ENCODE measurements around the gene CERT1. TPM values are rescaled to one million over a fixed set of nuclear protein-coding genes. Genes with fewer than 3 reads are reported as not detected.

Gene CERT1
- total RNA-seq, 6 experiments from 2014 or later, result 19.4 to 28.3 (median 22.4) TPM

DNA sequence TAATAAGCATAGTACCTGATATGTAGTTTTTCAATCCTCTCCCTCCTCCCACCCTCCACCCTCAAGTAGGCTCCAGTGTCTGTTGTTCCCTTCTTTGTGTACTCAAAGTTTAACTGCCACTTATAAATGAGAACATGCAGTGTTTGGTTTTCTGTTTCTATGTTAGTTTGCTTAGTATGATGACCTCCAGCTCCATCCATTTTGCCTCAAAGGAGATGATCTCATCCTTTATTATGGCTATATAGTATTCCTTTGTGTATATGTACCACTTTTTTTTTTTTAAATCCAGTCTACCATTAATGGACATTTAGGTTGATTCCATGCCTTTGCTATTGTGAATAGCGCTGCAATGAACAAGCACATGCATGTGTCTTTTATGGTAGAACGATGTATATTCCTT lies 20.8 kb upstream of the CERT1 start:
- TF ChIP-seq, protein P1, sequence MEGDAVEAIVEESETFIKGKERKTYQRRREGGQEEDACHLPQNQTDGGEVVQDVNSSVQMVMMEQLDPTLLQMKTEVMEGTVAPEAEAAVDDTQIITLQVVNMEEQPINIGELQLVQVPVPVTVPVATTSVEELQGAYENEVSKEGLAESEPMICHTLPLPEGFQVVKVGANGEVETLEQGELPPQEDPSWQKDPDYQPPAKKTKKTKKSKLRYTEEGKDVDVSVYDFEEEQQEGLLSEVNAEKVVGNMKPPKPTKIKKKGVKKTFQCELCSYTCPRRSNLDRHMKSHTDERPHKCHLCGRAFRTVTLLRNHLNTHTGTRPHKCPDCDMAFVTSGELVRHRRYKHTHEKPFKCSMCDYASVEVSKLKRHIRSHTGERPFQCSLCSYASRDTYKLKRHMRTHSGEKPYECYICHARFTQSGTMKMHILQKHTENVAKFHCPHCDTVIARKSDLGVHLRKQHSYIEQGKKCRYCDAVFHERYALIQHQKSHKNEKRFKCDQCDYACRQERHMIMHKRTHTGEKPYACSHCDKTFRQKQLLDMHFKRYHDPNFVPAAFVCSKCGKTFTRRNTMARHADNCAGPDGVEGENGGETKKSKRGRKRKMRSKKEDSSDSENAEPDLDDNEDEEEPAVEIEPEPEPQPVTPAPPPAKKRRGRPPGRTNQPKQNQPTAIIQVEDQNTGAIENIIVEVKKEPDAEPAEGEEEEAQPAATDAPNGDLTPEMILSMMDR (IDR thresholded peaks at IDR 0.05), result no peak
- no peaks in the 10 kb centered on the region for H3K27me3 Mint-ChIP-seq (ENCODE audit: insufficient read depth)
- peaks cover 33% of the 10 kb centered on the region for H3K9me3 Mint-ChIP-seq
- peaks cover 55% of the 10 kb centered on the region for H3K4me1 Mint-ChIP-seq (ENCODE audit: low read depth)
- no peak overlapping the region for H3K27ac Mint-ChIP-seq
- H3K4me3 Mint-ChIP-seq, result no peak overlapping the region
- no peak for DNase-seq
- H3K36me3 Mint-ChIP-seq (ENCODE audit: low read depth), result peaks cover 44% of the 10 kb centered on the region

DNA sequence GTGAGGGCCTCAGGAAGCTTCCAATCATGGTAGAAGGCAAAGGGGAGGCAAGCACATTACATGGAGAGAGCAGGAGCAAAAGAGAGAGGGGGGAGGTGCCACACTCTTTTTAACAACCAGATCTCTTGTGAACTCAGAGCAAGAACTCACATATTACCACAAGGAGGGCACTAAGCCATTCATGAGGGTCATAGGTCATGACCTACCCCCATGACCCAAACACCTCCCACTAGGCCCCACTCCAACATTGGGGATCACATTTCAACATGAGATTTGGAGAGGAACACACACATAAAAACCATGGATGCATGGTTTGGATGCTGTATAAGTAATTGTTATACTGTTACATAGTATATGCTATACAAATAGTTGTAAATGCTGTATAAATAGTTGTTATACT lies 17.8 kb upstream of the CERT1 start:
- Mint-ChIP-seq H3K27ac (no peak overlapping the region), H3K9me3 (peaks cover 23% of the 10 kb centered on the region), H3K4me1 (ENCODE audit: low read depth) (peaks cover 40% of the 10 kb centered on the region), H3K4me3 (no peak overlapping the region), H3K27me3 (ENCODE audit: insufficient read depth) (no peaks in the 10 kb centered on the region), H3K36me3 (ENCODE audit: low read depth) (peaks cover 26% of the 10 kb centered on the region)
- DNase-seq, result no peak
- TF ChIP-seq, protein P1 (IDR thresholded peaks at IDR 0.05), result no peak

DNA sequence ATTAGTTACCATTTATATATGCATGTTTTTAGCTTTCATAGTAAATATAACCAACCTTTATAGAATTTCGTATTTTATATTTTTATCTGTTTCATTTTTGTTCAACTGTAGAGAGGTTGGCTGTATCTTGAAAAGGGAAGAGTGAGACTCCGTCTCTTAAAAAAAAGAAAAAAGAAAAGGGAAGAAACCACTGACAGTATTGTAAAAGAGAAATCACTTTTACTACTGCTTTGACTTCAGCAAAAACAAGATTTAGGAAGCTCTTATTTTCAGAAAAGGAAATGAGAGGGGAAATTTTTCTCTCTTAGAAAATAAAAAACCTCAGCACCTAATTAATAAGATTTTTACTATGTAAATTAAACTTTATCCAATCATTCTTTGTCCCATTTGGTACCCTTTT lies 14.6 kb upstream of the CERT1 start:
- Mint-ChIP-seq H3K27ac (no peak overlapping the region), H3K9me3 (peaks cover 8% of the 10 kb centered on the region), H3K27me3 (ENCODE audit: insufficient read depth) (no peaks in the 10 kb centered on the region), H3K4me3 (no peak overlapping the region), H3K4me1 (ENCODE audit: low read depth) (peaks cover 48% of the 10 kb centered on the region), H3K36me3 (ENCODE audit: low read depth) (peaks cover 18% of the 10 kb centered on the region)
- TF ChIP-seq, protein P1 (IDR thresholded peaks at IDR 0.05), result no peak
- no peak for DNase-seq

GRCh38 chr5:75525344-75525743 lies 13.9 kb upstream of the CERT1 start:
- TF ChIP-seq, protein P1 (IDR thresholded peaks at IDR 0.05), result no peak

DNA sequence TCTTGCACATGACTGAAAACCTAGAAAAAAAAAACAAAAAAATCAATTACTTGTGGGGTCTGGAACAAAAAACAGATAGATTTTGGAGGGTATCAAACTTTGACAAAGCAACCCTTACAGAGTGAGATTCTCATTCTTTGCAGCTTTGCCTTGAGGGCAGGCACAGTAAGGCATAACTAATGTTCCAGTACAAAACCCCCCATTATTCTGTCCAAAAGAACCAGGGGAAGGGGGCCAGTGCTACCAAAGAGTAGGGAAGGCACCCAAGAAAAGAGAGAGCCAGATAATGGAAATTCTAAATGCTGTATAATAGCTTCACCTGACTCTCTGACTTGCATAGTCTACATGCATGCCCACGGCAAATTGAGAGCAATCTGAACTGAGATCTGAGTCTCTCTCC lies 13.2 kb upstream of the CERT1 start:
- no peak for DNase-seq
- Mint-ChIP-seq H3K9me3 (peaks cover 13% of the 10 kb centered on the region), H3K27ac (no peak overlapping the region; the same call in 1 of the 2 replicates), H3K27me3 (ENCODE audit: insufficient read depth) (no peaks in the 10 kb centered on the region), H3K4me1 (ENCODE audit: low read depth) (peaks cover 58% of the 10 kb centered on the region), H3K4me3 (no peak overlapping the region), H3K36me3 (ENCODE audit: low read depth) (peaks cover 32% of the 10 kb centered on the region)
- TF ChIP-seq, protein P1 (IDR thresholded peaks at IDR 0.05), result no peak

More at GRCh38 chr5:75525344-75525743, 13.9 kb upstream of the CERT1 start:
- Mint-ChIP-seq H3K36me3 (ENCODE audit: low read depth) (peaks cover 25% of the 10 kb centered on the region), H3K4me1 (ENCODE audit: low read depth) (peaks cover 53% of the 10 kb centered on the region), H3K4me3 (no peak overlapping the region), H3K9me3 (peaks cover 13% of the 10 kb centered on the region), H3K27me3 (ENCODE audit: insufficient read depth) (no peaks in the 10 kb centered on the region), H3K27ac (no peak overlapping the region)
- DNase-seq, result no peak

DNA sequence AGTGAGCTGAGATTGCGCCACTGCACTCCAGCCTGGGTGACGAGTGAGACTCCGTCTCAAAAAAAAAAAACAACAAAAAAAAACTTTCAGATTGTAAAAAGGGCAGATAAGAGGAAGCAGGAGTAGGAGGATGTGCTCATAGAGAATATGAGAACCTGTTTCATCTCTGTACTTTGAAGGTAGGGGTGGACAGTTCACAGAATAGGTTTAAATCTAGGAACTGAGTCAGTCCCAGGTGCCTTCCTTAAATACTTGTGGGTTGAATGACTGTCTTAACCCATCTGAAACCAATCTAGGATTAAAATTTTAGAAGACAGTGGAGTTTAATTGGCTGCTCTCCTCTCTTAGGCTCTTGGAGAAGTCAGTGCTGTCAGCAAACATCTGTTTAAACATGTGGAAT lies 12.6 kb upstream of the CERT1 start:
- no peak for DNase-seq
- H3K4me1 Mint-ChIP-seq (ENCODE audit: low read depth), result peaks cover 60% of the 10 kb centered on the region
- H3K4me3 Mint-ChIP-seq, result no peak overlapping the region; the same call in 1 of the 2 replicates
- peaks cover 34% of the 10 kb centered on the region for H3K36me3 Mint-ChIP-seq (ENCODE audit: low read depth)
- H3K9me3 Mint-ChIP-seq, result peaks cover 13% of the 10 kb centered on the region
- H3K27me3 Mint-ChIP-seq (ENCODE audit: insufficient read depth), result no peaks in the 10 kb centered on the region
- TF ChIP-seq, protein P1 (IDR thresholded peaks at IDR 0.05), result no peak
- H3K27ac Mint-ChIP-seq, result peak overlapping the region; percentile 51

Data from HFFc6 (cell line).